Keratinocyte (primary cell): Measurements from ENCODE around the gene GNB4. TPM values are rescaled to one million over a fixed set of nuclear protein-coding genes. Genes with fewer than 3 reads are reported as not detected.

Experiments
- DNase-seq: peaks from one replicate; pipeline ENCODE4 v3.0.0-alpha.2; 2011; ENCODE audit warnings: low read depth, missing footprints, low spot score
- FAIRE-seq: peaks from 2 replicates; lab custom pipeline; 2011; peaks lifted over from hg19 to GRCh38; lab: Jason Lieb, UNC
- H2AFZ ChIP-seq: 2 replicates; pipeline ENCODE4 v1.6.0; 2012; ENCODE audit warnings: low read length, control low read depth, inconsistent platforms; ENCODE audit not compliant: control insufficient read depth
- H3K27ac ChIP-seq: 2 replicates; pipeline ENCODE4 v1.5.1; 2011; ENCODE audit warnings: low read length; ENCODE audit not compliant: control insufficient read depth, insufficient read depth
- H3K27me3 ChIP-seq: 3 replicates; pipeline ENCODE4 v1.6.0; 2011; ENCODE audit warnings: low read length; ENCODE audit not compliant: control insufficient read depth, insufficient read depth; ENCODE audit errors: extremely low read depth
- H3K36me3 ChIP-seq, 2 experiments: 2 replicates in 1 of 2; 3 replicates in 1 of 2; pipeline ENCODE4 v1.5.1; 2011; ENCODE audit warnings: low read length in 2 of 2, mild to moderate bottlenecking in 1 of 2; ENCODE audit not compliant: control insufficient read depth in 2 of 2, insufficient read depth in 2 of 2; ENCODE audit errors: extremely low read depth in 1 of 2
- H3K4me1 ChIP-seq: 3 replicates; pipeline ENCODE4 v1.5.1; 2011; ENCODE audit warnings: low read length; ENCODE audit not compliant: control insufficient read depth, insufficient read depth; ENCODE audit errors: extremely low read depth
- H3K4me2 ChIP-seq: 3 replicates; pipeline ENCODE4 v1.6.0; 2011; ENCODE audit warnings: low read depth, low read length; ENCODE audit not compliant: control insufficient read depth, insufficient read depth; ENCODE audit errors: extremely low read depth
- H3K4me3 ChIP-seq, 3 experiments: fragments of 200-600 bp in 1 of 3; sonication (generic) in 1 of 3; 2 replicates in 2 of 3; 3 replicates in 1 of 3; pipeline ENCODE4 v1.5.1; 2011 to 2016; ENCODE audit warnings: low read length in 3 of 3, mild to moderate bottlenecking in 3 of 3, control low read depth in 2 of 3, inconsistent platforms in 1 of 3, low read depth in 1 of 3, mixed read lengths in 1 of 3, mixed run types in 1 of 3, moderate library complexity in 1 of 3; ENCODE audit not compliant: control insufficient read depth in 2 of 3, insufficient read depth in 2 of 3; ENCODE audit errors: extremely low read depth in 1 of 3
- H3K79me2 ChIP-seq: 2 replicates; pipeline ENCODE4 v1.6.0; 2012; ENCODE audit warnings: low read length; ENCODE audit not compliant: control insufficient read depth, insufficient read depth
- H3K9ac ChIP-seq: 3 replicates; pipeline ENCODE4 v1.6.0; 2011; ENCODE audit warnings: low read length; ENCODE audit not compliant: control insufficient read depth, insufficient read depth; ENCODE audit errors: extremely low read depth
- H3K9me1 ChIP-seq: 3 replicates; pipeline ENCODE4 v1.6.0; 2011; ENCODE audit warnings: low read length; ENCODE audit not compliant: control insufficient read depth, insufficient read depth; ENCODE audit errors: extremely low read depth
- H3K9me3 ChIP-seq: 2 replicates; pipeline ENCODE4 v1.5.1; 2012; ENCODE audit warnings: low read depth, low read length; ENCODE audit not compliant: control insufficient read depth
- H4K20me1 ChIP-seq: 3 replicates; pipeline ENCODE4 v1.6.0; 2011; ENCODE audit warnings: low read length; ENCODE audit not compliant: control insufficient read depth, insufficient read depth; ENCODE audit errors: extremely low read depth
- CTCF ChIP-seq, 3 experiments: IDR thresholded peaks in 1 of 3; conservative IDR thresholded peaks in 1 of 3; optimal IDR thresholded peaks in 1 of 3; 2 replicates in 2 of 3; 3 replicates in 1 of 3; pipeline versions ENCODE3 to v1.5.1; 2011; ENCODE audit warnings: low read length in 3 of 3, mild to moderate bottlenecking in 3 of 3, moderate library complexity in 2 of 3, control low read depth in 1 of 3, inconsistent platforms in 1 of 3; ENCODE audit not compliant: insufficient read depth in 2 of 3; ENCODE audit errors: extremely low read depth in 1 of 3
- EZH2 ChIP-seq: IDR thresholded peaks from one replicate; pipeline ENCODE4 v1.6.1; 2012; ENCODE audit warnings: inconsistent platforms, mild to moderate bottlenecking, low read length, moderate library complexity
- dilution Hi-C: fragments of 300-500 bp; cut with MboI; formaldehyde crosslinking; loops from one replicate; pipeline ENCODE4 v1.7.0; 2020; ENCODE audit warnings: low sequenced_read_pairs; ENCODE audit not compliant: extremely low pct_ligation_motif_present
- polyA plus RNA-seq, 5 experiments: library from polyadenylated mRNA; depleted of rRNA in 3 of 5; stranded (reverse) in 3 of 5; stranded (forward) in 1 of 5; unstranded in 1 of 5; fragments of >200 nt; gene quantifications; 1 replicate in 1 of 5; 2 replicates in 3 of 5; 3 replicates in 1 of 5; pipeline versions ENCODE4 v1.2.1 to v1.2.3, GENCODE V29; 2011 to 2012; ENCODE audit warnings: missing spikeins in 2 of 5, low read depth in 1 of 5, low replicate concordance in 1 of 5

Gene GNB4
- polyA plus RNA-seq, 1 donor (not counting 4 experiments of a cell fraction or from before 2014, with no cell fraction given) = 51.1 TPM

- H4K20me1 ChIP-seq = no peaks in the 10 kb centered on the region
- no peaks in the 10 kb centered on the region for H3K9me1 ChIP-seq
- H2AFZ ChIP-seq = no peak overlapping the region
- H3K9me3 ChIP-seq = no peaks in the 10 kb centered on the region
- DNase-seq (no peak), FAIRE-seq (no peak)
- no peak overlapping the region for H3K4me2 ChIP-seq
- dilution Hi-C loops = no loop called here
- TF ChIP-seq EZH2 = no peak
- TF ChIP-seq CTCF (optimal IDR thresholded peaks at IDR 0.05 in 1 of 3, IDR thresholded peaks at IDR 0.05 in 1 of 3, conservative IDR thresholded peaks at IDR 0.05 in 1 of 3; ENCODE audit: extremely low read depth in 1 of 3, insufficient read depth in 2 of 3, low read length in 3 of 3) = no peak
- H3K27ac ChIP-seq = no peak overlapping the region
- peaks cover 0 to 7% of the 10 kb centered on the region in 2 experiments for H3K36me3 ChIP-seq
- no peak overlapping the region for H3K9ac ChIP-seq
- H3K27me3 ChIP-seq = no peaks in the 10 kb centered on the region
- no peaks in the 10 kb centered on the region for H3K4me1 ChIP-seq
- no peak overlapping the region for H3K4me3 ChIP-seq
- no peaks in the 10 kb centered on the region for H3K79me2 ChIP-seq
Observed at GRCh38 chr3:179410999-179411398, 40.3 kb downstream of the GNB4 start.

DNA sequence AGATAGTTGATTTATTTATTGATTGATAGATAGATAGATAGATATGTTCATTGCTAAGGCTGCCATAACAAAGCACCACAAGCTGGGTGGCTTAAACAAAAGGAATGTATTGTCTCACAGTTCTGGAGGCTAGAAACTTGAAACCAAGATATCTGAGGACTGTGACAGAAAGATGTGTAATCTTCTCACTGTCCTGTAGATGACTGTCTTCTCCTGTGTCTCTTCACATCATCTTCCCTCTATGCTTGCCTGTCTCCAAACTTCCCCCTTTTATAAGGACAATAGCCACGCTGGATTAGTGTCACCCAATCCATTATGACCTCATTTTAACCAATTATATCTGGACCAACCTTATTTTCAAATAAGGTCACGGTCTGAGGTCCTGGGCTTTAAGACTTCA, 40.9 kb downstream of the GNB4 start:
- no peak for DNase-seq
- H4K20me1 ChIP-seq = no peaks in the 10 kb centered on the region

More for the DNA sequence above, 40.9 kb downstream of the GNB4 start:
- H3K4me1 ChIP-seq = no peaks in the 10 kb centered on the region
- H2AFZ ChIP-seq = no peak overlapping the region
- no peak overlapping the region for H3K4me2 ChIP-seq
- no peak overlapping the region for H3K9ac ChIP-seq
- no peaks in the 10 kb centered on the region for H3K9me1 ChIP-seq
- H3K36me3 ChIP-seq = peaks cover 0 to 7% of the 10 kb centered on the region in 2 experiments
- dilution Hi-C loops = no loop called here
- no peaks in the 10 kb centered on the region for H3K79me2 ChIP-seq
- H3K9me3 ChIP-seq = no peaks in the 10 kb centered on the region
- H3K27me3 ChIP-seq = no peaks in the 10 kb centered on the region
- FAIRE-seq = no peak
- H3K4me3 ChIP-seq = no peak overlapping the region
- no peak for TF ChIP-seq EZH2
- no peak for TF ChIP-seq CTCF (optimal IDR thresholded peaks at IDR 0.05 in 1 of 3, IDR thresholded peaks at IDR 0.05 in 1 of 3, conservative IDR thresholded peaks at IDR 0.05 in 1 of 3; ENCODE audit: extremely low read depth in 1 of 3, insufficient read depth in 2 of 3, low read length in 3 of 3)
- no peak overlapping the region for H3K27ac ChIP-seq
